Measurements from ENCODE around the gene NCAPH2. TPM values are rescaled to one million over a fixed set of nuclear protein-coding genes. Genes with fewer than 3 reads are reported as not detected.
"Not testable (repeated sequence)": the region's sequence is repeated elsewhere in the genome, so short reads cannot be mapped to it uniquely, and the experiment has no call there.

NCAPH2 gene
- total and polyA plus RNA-seq, 4 donors, result 18.2 to 67.4 (median 33.6) TPM

DNA sequence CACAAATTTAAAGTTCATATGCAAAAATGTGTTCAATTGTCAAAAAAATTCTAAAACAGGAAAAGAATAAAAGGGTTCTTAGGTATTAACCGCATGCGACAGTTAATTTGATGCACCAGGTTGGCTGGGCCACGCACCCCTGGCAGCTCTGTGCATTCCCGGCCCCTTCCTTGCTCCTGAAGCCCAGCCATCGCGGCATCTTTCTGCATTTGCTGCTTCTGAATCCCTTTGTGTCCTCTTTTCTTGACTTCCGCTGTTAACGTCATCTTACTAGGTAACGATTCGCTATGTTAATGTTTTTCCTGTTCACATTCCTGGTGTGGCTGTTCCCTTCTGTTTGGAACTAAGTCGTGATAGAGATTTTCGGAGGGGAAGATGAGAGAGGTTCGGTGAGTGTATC is 29.7 kb downstream of the NCAPH2 start:
- H3K36me3 ChIP-seq (ENCODE audit: control insufficient read depth in 1 of 2, insufficient read depth in 2 of 2, low read length in 1 of 2), result no peaks in the 10 kb centered on the region
- H3K4me3 ChIP-seq (ENCODE audit: low read length in 2 of 2), result no peak overlapping the region
- intact Hi-C loops (cut with DNase I), result no loop called here
- H3K27me3 ChIP-seq (ENCODE audit: control insufficient read depth in 1 of 2, insufficient read depth in 2 of 2, low read length in 1 of 2), result no peaks in the 10 kb centered on the region
- DNase-seq (peak; percentile 41 to 69), ATAC-seq (ENCODE audit: low FRiP score) (no peak)
- no peaks in the 10 kb centered on the region for H3K9me3 ChIP-seq (ENCODE audit: control insufficient read depth, low read length)
- no peak overlapping the region for H3K27ac ChIP-seq (ENCODE audit: low read depth in 1 of 2, low read length in 2 of 2)
- WGBS, 2 donors, result 81 to 84% methylated on average over 13 of the region's 13 CpGs
- H3K4me1 ChIP-seq (ENCODE audit: control insufficient read depth in 1 of 2, insufficient read depth in 2 of 2, low read length in 2 of 2), result no peaks in the 10 kb centered on the region

DNA sequence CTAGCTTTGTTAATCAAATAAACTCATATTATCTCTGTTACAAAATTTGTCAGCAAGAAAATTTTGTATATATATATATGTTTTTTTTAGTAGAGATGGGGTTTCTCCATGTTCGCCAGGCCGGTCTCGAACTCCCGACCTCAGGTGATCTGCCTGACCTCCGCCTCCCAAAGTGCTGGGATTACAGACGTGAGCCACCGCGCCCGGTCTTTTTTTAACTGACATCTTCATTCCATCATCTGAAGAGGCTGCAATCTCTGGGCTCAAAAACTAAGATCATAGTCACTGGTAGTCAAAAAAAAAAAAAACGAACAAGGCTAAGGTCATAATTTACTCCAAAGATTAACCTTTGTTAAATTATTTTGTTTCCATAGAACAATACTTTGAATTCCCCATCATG is 32.4 kb downstream of the NCAPH2 start:
- intact Hi-C loops (cut with DNase I), result no loop called here
- Histone ChIP-seq H3K4me1 (ENCODE audit: control insufficient read depth in 1 of 2, insufficient read depth in 2 of 2, low read length in 2 of 2) (no peaks in the 10 kb centered on the region), H3K27ac (ENCODE audit: low read depth in 1 of 2, low read length in 2 of 2) (no peak overlapping the region), H3K36me3 (ENCODE audit: control insufficient read depth in 1 of 2, insufficient read depth in 2 of 2, low read length in 1 of 2) (no peaks in the 10 kb centered on the region), H3K27me3 (ENCODE audit: control insufficient read depth in 1 of 2, insufficient read depth in 2 of 2, low read length in 1 of 2) (no peaks in the 10 kb centered on the region), H3K4me3 (ENCODE audit: low read length in 2 of 2) (no peak overlapping the region), H3K9me3 (ENCODE audit: control insufficient read depth, low read length) (no peaks in the 10 kb centered on the region)
- WGBS, 2 donors, result 82% methylated on average over 10 of the region's 10 CpGs
- ATAC-seq (ENCODE audit: low FRiP score), result no peak
- peak in 1 of 2 donors; percentile 41 for DNase-seq

DNA sequence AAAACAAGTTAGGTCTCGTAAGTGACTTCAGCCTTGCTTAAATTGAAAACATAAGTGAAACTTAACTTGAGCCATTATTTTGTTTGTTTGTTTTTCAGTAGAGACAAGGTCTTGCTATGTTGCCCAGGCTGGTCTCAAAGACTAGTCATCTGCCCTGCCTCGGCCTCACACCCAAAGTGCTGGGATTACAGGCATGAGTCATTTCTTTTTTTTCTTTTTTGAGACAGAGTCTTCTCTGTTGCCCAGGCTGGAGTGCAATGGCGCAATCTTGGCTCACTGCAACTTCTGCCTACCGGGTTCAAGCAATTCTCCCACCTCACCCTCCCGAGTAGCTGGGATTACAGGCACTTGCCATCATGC is 33.6 kb downstream of the NCAPH2 start:
- H3K4me1 ChIP-seq (ENCODE audit: control insufficient read depth in 1 of 2, insufficient read depth in 2 of 2, low read length in 2 of 2); H3K27ac ChIP-seq (ENCODE audit: low read depth in 1 of 2, low read length in 2 of 2); H3K36me3 ChIP-seq (ENCODE audit: control insufficient read depth in 1 of 2, insufficient read depth in 2 of 2, low read length in 1 of 2); H3K9me3 ChIP-seq (ENCODE audit: control insufficient read depth, low read length); H3K27me3 ChIP-seq (ENCODE audit: control insufficient read depth in 1 of 2, insufficient read depth in 2 of 2, low read length in 1 of 2); intact Hi-C loops (cut with DNase I); ATAC-seq (ENCODE audit: low FRiP score); H3K4me3 ChIP-seq (ENCODE audit: low read length in 2 of 2): not testable (repeated sequence)
- 78 to 83% methylated on average over 5 of the region's 5 CpGs for WGBS, 2 donors
- DNase-seq, result peak in 1 of 2 donors; percentile 76

DNA sequence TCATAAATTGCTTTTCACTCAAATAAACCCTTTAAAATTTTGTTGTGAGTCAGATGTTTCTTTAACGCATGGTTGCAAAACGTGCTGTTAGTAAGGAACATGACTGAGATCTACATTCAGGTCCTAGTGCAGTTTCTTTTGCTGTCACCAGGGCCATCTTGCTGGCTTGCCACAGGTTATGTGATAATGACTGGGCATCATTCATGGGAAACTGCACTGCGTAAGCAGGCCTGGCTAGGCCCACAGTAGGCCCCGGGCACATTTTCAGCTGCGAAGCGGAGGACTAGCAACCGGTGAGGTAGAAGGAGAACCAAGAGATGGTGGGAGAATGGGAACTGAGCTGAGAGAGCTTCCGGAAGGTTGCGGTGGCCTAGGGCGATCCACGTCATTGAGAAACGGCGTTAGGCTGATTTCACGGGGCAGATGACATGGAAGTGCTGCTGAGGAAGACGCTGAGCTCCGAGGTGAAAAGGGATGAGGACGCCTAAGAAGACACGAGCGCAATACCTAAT is 34.4 kb downstream of the NCAPH2 start:
- 93 to 94% methylated on average over 19 of the region's 19 CpGs for WGBS, 2 donors
- Histone ChIP-seq H3K4me3 (ENCODE audit: low read length in 2 of 2) (no peak overlapping the region), H3K27ac (ENCODE audit: low read depth in 1 of 2, low read length in 2 of 2) (no peak overlapping the region), H3K27me3 (ENCODE audit: control insufficient read depth in 1 of 2, insufficient read depth in 2 of 2, low read length in 1 of 2) (no peaks in the 10 kb centered on the region), H3K36me3 (ENCODE audit: control insufficient read depth in 1 of 2, insufficient read depth in 2 of 2, low read length in 1 of 2) (no peaks in the 10 kb centered on the region), H3K9me3 (ENCODE audit: control insufficient read depth, low read length) (no peaks in the 10 kb centered on the region), H3K4me1 (ENCODE audit: control insufficient read depth in 1 of 2, insufficient read depth in 2 of 2, low read length in 2 of 2) (no peaks in the 10 kb centered on the region)
- ATAC-seq (ENCODE audit: low FRiP score) (peak; percentile 4), DNase-seq (peak in 1 of 2 donors; percentile 77)
- intact Hi-C loops (cut with DNase I), result no loop called here

DNA sequence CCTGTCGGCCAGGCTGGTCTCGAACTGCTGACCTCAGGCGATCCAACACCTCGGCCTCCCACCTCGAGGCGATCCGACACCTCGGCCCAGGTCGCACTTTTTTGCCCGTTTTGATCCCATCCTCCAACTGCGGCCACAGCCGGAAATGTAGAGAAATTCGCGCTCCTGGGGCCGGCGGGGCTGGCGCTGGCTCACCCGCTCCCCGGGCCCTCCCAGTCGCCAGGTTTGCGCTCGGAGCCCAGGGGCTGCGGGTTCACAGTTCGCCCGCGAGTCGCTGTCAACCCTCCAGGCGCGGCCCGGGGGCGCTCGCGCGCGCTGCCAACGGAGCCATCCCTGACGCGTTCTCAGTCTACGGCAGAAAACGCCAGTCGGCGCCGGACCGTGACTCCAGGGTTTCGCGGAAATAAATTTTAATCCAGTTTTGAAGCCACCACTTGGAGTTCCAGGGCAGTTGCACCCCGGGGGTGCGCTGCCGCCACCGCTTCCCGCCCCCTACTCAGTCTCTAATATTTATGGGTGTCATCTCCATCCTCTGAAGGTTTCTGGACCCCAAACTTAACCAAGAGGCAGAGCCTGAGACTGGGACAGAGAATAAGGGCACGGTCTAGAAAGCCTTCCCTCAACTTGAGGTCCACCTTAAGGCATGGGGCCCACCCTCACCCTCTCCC is 36.2 kb downstream of the NCAPH2 start:
- Histone ChIP-seq H3K4me1 (ENCODE audit: control insufficient read depth in 1 of 2, insufficient read depth in 2 of 2, low read length in 2 of 2) (no peaks in the 10 kb centered on the region), H3K36me3 (ENCODE audit: control insufficient read depth in 1 of 2, insufficient read depth in 2 of 2, low read length in 1 of 2) (no peaks in the 10 kb centered on the region), H3K4me3 (ENCODE audit: low read length in 2 of 2) (no peak overlapping the region), H3K27me3 (ENCODE audit: control insufficient read depth in 1 of 2, insufficient read depth in 2 of 2, low read length in 1 of 2) (no peaks in the 10 kb centered on the region), H3K9me3 (ENCODE audit: control insufficient read depth, low read length) (no peaks in the 10 kb centered on the region), H3K27ac (ENCODE audit: low read depth in 1 of 2, low read length in 2 of 2) (no peak overlapping the region)
- intact Hi-C loops (cut with DNase I), result no loop called here
- DNase-seq (peak; percentile 85 to 92), ATAC-seq (ENCODE audit: low FRiP score) (no peak)
- WGBS, 2 donors, result 3 to 6% methylated on average over 52 of the region's 52 CpGs

DNA sequence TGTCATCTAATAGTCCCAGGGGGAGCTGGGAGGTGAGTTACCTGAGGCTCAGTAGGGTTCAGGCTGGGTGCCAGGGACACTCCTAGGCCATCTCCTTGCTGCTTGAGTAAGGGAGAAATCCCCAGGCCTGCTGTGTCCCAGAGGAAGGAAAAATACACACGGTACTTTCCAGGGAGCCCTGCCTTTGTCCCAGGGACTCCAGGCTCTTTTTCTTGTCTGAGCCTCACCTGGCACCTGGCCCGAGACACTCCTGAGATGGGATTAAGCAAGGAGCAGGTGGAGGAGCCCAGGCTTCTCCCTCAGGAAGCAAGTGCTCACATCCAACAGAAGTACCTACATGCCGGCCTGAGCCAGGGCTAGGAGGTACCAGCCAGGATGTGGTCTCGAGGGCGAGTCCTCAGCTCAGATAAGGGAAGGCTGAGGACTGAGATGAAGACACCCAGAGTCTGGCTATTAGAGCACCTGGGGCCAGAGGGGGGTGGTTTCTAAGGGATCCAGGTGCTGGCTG is 36.8 kb downstream of the NCAPH2 start:
- H3K36me3 ChIP-seq (ENCODE audit: control insufficient read depth in 1 of 2, insufficient read depth in 2 of 2, low read length in 1 of 2), result no peaks in the 10 kb centered on the region
- WGBS, 2 donors, result 84 to 88% methylated on average over 5 of the region's 5 CpGs
- H3K27me3 ChIP-seq (ENCODE audit: control insufficient read depth in 1 of 2, insufficient read depth in 2 of 2, low read length in 1 of 2), result no peaks in the 10 kb centered on the region
- no peaks in the 10 kb centered on the region for H3K9me3 ChIP-seq (ENCODE audit: control insufficient read depth, low read length)
- DNase-seq, result peak in 1 of 2 donors; percentile 47
- intact Hi-C loops (cut with DNase I), result no loop called here
- no peaks in the 10 kb centered on the region for H3K4me1 ChIP-seq (ENCODE audit: control insufficient read depth in 1 of 2, insufficient read depth in 2 of 2, low read length in 2 of 2)
- no peak overlapping the region for H3K27ac ChIP-seq (ENCODE audit: low read depth in 1 of 2, low read length in 2 of 2)
- no peak for ATAC-seq (ENCODE audit: low FRiP score)
- no peak overlapping the region for H3K4me3 ChIP-seq (ENCODE audit: low read length in 2 of 2)

DNA sequence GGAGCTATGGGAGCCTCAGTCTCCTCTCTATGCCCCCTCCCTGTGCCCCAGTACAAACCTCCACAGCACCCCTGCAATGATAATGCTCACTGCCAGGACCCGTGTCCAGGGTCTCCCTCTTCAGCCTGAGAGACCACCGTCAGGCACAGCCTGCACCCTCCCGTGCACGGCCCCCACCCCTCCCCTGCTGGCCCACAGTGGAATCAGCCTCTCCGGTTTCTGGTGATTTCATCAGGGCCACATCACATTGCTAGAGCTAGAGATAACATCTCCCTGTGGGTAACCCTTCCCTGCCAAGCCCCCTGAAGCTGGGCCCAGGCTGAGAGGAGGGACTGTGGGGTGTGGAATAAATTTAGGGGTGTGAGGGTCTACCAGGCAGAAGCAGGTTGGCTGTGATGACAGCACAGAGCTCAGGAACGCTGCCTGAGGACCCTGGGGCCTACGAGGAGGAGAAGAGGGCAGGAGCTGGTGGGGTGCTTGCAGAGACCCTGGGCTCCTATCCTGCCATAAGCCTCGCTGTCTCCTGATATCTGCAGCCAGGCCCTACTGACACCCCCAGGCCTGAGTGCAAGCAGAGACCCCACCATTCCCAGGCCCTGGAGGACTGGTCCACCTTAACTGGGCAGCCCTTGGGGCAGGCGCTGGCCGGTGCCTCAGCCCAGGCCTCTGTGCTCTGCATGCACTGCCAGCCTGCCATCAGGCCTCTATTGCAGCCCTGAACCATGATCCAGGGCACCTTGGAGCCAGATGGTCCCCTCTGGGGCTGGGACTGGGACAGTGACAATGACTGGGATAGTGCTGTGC is 37.7 kb downstream of the NCAPH2 start, which contains the start of gene KLHDC7B:
KLHDC7B (plus strand) TSS at position 378 of the 804 bp plus-strand sequence; CDS start at position 723, 345 bp downstream.
- Histone ChIP-seq H3K9me3 (ENCODE audit: control insufficient read depth, low read length) (no peaks in the 10 kb centered on the region), H3K36me3 (ENCODE audit: control insufficient read depth in 1 of 2, insufficient read depth in 2 of 2, low read length in 1 of 2) (no peaks in the 10 kb centered on the region), H3K4me1 (ENCODE audit: control insufficient read depth in 1 of 2, insufficient read depth in 2 of 2, low read length in 2 of 2) (no peaks in the 10 kb centered on the region), H3K27ac (ENCODE audit: low read depth in 1 of 2, low read length in 2 of 2) (no peak within 1 kb of the TSS), H3K4me3 (ENCODE audit: low read length in 2 of 2) (no peak within 1 kb of the TSS), H3K27me3 (ENCODE audit: control insufficient read depth in 1 of 2, insufficient read depth in 2 of 2, low read length in 1 of 2) (no peaks in the 10 kb centered on the region)
- WGBS, 2 donors, result 73 to 76% methylated on average over 10 of the region's 10 CpGs
- intact Hi-C loops (cut with DNase I), result no loop called here
- ATAC-seq (ENCODE audit: low FRiP score) (no peak), DNase-seq (peak in 1 of 2 donors; percentile 44)

DNA sequence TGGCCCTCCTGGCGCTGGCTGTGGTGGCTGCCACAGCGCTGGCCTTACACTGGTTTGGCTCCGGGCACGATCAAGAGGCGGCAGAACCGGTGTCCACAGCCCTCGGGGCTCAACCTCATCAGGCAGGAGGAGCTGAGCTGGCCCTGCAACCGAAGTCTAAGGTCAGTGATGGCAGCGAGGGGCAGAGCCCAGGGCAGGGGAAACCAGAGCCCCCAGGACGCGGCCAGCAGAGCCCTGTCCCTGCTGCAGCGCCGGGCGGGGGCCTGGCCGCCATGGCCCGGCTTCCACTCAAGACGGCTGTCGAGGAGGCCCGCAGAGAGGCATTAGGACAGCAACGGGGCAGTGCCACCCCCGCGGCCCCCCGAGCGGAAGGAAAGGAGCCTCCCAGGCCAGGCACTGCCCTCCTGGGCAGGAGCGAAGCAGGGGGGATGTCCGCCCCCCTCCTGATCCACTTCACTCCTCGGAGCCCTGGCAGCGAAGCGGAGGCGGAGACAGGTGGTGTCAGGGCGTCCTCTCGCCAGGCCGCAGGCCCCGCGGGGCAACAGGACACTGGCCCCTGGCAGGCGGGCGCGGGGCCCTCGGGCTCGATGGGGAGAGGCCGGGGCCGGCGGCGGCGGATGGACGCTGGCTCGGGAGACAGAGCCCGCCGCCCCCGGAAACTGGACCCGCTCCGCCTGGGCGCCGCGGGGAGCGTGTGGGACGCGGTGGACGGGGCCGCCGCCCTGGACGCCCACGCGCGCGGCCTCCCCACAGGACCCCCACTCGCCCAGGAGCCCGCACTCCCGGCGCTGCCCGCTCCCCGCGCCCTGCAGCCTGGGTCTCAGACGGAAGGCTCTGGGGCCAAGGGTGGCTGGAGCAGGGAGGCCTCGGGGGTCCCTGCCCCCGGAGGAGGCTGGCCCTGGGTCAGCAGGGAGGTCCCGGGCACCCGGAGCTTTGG is 38.6 kb downstream of the NCAPH2 start:
- ATAC-seq (ENCODE audit: low FRiP score), result no peak
- Histone ChIP-seq H3K27me3 (ENCODE audit: control insufficient read depth in 1 of 2, insufficient read depth in 2 of 2, low read length in 1 of 2) (no peaks in the 10 kb centered on the region), H3K4me1 (ENCODE audit: control insufficient read depth in 1 of 2, insufficient read depth in 2 of 2, low read length in 2 of 2) (no peaks in the 10 kb centered on the region), H3K4me3 (ENCODE audit: low read length in 2 of 2) (no peak overlapping the region), H3K27ac (ENCODE audit: low read depth in 1 of 2, low read length in 2 of 2) (no peak overlapping the region), H3K36me3 (ENCODE audit: control insufficient read depth in 1 of 2, insufficient read depth in 2 of 2, low read length in 1 of 2) (no peaks in the 10 kb centered on the region), H3K9me3 (ENCODE audit: control insufficient read depth, low read length) (no peaks in the 10 kb centered on the region)
- intact Hi-C loops (cut with DNase I), result no loop called here
- peak; percentile 51 to 75 for DNase-seq
- 49 to 58% methylated on average over 50 to 78 of the region's 78 CpGs for WGBS, 2 donors

All from aorta (tissue), 5 donors.